ENCODE data around the gene CTSO.

CTSO gene

DNA sequence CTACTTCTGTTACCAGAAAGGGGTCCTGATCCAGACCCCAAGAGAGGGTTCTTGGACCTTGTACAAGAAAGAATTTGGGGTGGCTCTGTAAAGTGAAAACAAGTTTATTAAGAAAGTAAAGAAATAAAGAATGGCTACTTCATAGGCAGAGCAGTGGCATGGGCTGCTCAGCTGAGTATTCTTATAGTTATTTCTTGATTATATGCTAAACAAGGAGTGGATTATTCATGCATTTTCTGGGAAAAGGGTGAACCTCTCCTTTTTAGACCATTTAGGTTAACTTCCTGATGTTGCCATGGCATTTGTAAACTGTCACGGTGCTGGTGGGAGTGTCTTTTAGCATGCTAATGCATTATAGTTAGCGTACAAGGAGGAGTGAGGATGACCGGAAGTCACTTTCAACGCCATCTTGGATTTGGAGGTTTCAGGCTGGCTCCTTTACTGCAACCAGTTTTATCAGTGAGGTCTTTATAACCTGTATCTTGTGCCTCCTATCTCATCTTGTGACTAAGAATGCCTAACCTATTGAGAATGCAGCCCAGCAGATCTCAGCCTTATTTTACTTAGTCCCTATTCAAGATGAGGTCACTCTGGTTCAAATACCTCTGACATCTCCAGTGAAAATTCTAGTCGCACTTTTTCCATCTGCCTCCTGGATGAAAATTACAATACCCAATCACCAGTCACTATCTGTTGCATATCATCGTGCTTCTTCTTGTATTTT, 65.7 kb downstream of the CTSO start:
- TF ChIP-seq, protein P1, sequence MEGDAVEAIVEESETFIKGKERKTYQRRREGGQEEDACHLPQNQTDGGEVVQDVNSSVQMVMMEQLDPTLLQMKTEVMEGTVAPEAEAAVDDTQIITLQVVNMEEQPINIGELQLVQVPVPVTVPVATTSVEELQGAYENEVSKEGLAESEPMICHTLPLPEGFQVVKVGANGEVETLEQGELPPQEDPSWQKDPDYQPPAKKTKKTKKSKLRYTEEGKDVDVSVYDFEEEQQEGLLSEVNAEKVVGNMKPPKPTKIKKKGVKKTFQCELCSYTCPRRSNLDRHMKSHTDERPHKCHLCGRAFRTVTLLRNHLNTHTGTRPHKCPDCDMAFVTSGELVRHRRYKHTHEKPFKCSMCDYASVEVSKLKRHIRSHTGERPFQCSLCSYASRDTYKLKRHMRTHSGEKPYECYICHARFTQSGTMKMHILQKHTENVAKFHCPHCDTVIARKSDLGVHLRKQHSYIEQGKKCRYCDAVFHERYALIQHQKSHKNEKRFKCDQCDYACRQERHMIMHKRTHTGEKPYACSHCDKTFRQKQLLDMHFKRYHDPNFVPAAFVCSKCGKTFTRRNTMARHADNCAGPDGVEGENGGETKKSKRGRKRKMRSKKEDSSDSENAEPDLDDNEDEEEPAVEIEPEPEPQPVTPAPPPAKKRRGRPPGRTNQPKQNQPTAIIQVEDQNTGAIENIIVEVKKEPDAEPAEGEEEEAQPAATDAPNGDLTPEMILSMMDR (IDR thresholded peaks at IDR 0.05; ENCODE audit: low read depth, low read length), result no peak
- no peak for DNase-seq (ENCODE audit: low read depth, low spot score)
- H3K4me3 ChIP-seq (ENCODE audit: low read depth, low read length), result no peak overlapping the region
- in situ Hi-C loops (cut with HindIII; ENCODE audit: low sequenced_read_pairs), result no loop called here

DNA sequence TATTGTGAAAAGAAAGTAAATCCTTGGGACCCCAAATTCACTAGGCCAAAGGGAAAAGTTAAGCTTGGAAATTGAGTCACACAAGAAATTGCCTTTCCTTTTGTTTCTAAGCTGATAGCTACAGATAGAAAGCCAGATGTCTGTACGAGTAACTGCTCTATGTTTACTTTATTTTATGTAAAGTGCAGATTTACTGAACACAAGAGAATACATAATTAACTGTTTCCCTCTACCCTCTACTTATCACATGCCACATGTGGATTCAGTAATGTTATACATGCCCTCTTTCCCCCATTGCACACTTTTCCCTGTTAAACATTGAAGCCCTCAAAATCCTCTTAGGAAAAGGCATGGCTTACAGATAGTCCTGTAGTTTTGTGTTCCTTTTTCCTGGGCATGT, 66.6 kb downstream of the CTSO start:
- TF ChIP-seq, protein P1 (IDR thresholded peaks at IDR 0.05; ENCODE audit: low read depth, low read length), result no peak
- no peak for DNase-seq (ENCODE audit: low read depth, low spot score)
- no peak overlapping the region for H3K4me3 ChIP-seq (ENCODE audit: low read depth, low read length)
- in situ Hi-C loops (cut with HindIII; ENCODE audit: low sequenced_read_pairs), result no loop called here

DNA sequence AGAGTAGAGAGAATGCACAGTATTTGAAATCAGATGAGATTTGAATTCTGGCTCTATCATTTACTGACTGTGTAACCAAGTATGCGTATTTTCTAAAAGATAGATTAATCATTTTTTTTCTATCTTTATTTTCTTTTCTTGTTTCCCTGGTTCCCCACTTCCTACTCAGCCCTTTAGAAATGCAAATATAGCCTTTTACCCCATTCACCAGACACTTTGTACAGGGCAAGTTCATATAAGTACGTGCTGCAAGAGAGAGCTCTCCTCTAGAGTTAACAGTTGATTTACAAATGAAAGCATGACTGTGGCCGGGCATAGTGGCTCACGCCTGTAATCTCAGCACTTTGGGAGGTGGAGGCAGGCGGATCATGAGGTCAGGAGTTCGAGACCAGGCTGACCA, 68.0 kb downstream of the CTSO start:
- in situ Hi-C loops (cut with HindIII; ENCODE audit: low sequenced_read_pairs), result no loop called here
- no peak for DNase-seq (ENCODE audit: low read depth, low spot score)
- TF ChIP-seq, protein P1 (IDR thresholded peaks at IDR 0.05; ENCODE audit: low read depth, low read length), result no peak
- no peak overlapping the region for H3K4me3 ChIP-seq (ENCODE audit: low read depth, low read length)

DNA sequence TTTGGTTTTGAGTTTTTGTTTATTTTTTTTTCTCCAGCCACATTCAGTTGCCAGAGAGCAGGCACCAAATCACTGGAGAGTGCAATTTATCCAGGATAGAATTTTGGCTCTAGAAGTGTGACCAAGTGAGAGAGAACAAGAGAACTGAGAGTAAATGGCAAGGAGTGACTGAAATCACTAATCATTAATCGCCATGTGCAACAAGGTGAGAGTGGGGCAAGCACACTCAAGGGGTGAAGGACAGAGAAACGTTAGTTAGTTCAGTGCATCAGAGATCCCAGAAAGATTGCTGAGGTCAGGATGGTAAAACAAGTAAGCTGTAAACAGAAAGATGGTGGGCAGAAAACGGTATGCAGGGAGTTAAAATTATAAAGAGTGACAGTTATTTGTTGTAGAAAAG, 69.8 kb downstream of the CTSO start:
- in situ Hi-C loops (cut with HindIII; ENCODE audit: low sequenced_read_pairs), result no loop called here
- DNase-seq (ENCODE audit: low read depth, low spot score), result no peak
- H3K4me3 ChIP-seq (ENCODE audit: low read depth, low read length), result no peak overlapping the region
- TF ChIP-seq, protein P1 (IDR thresholded peaks at IDR 0.05; ENCODE audit: low read depth, low read length), result no peak

DNA sequence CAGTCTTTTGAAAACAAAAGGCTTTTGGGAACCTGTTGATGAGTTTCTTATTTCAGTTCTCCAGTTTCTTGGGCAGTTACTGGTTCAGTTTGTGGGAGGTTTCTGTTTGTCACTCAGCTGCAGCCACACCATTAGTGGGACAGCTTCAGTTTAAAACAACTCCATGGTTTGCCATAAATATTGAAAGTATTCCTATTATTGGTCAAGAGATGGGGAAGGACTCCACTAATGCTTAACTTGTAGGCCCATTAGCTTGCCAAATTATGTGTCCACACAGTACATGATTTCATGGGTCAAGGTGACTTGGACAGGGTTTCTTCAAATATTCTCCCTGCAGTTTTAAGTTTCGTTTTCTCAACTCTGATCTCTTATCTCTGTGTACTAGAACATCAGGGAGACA, 72.1 kb downstream of the CTSO start:
- DNase-seq (ENCODE audit: low read depth, low spot score), result no peak
- TF ChIP-seq, protein P1 (IDR thresholded peaks at IDR 0.05; ENCODE audit: low read depth, low read length), result no peak
- in situ Hi-C loops (cut with HindIII; ENCODE audit: low sequenced_read_pairs), result no loop called here
- H3K4me3 ChIP-seq (ENCODE audit: low read depth, low read length), result no peak overlapping the region

DNA sequence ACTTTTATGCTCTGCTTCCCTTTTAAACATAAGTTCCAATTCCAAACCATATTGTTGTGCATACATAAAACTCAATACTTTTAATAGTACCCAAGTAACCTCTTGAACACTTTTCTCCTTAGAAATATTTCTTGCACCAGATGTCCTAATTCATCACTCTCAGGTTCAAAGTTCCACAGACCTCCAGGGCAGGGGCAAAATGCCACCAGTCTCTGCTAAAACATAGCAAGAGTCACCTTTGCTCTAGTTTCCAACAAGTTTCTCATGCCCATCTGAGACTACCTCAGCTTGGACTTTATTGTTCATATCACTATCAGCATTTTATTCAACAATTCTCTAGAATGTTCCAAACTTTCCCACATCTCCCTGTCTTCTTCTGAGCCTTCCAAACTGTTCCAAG, 73.9 kb downstream of the CTSO start:
- DNase-seq (ENCODE audit: low read depth, low spot score), result no peak
- H3K4me3 ChIP-seq (ENCODE audit: low read depth, low read length), result no peak overlapping the region
- TF ChIP-seq, protein P1 (IDR thresholded peaks at IDR 0.05; ENCODE audit: low read depth, low read length), result no peak
- in situ Hi-C loops (cut with HindIII; ENCODE audit: low sequenced_read_pairs), result no loop called here

Data from astrocyte of the spinal cord (primary cell).